Gastrocnemius medialis (tissue), 4 donors: ENCODE results near the gene ADARB1. TPM values are rescaled to one million over a fixed set of nuclear protein-coding genes. Genes with fewer than 3 reads are reported as not detected.

Experiments used
- ATAC-seq, 2 donors: fragments of 150-250 bp; one replicate each; pipeline ENCODE4 v1.9.1; 2016
- DNase-seq, 2 donors: peaks; one replicate each; pipeline ENCODE4 v3.0.0-alpha.2; 2019
- H3K27ac ChIP-seq, 4 donors: fragments of 200-600 bp; sonication (generic); 1 replicate in 1 of 4; 2 replicates in 3 of 4; pipeline ENCODE4 v1.5.1; 2016 to 2018; ENCODE audit warnings: mild to moderate bottlenecking in 2 of 4, moderate library complexity in 1 of 4
- H3K27me3 ChIP-seq, 3 donors: fragments of 200-600 bp; sonication (generic) in 2 of 3; 1 replicate in 1 of 3; 2 replicates in 2 of 3; pipeline versions ENCODE4 v1.5.1 to v1.6.0; 2016 to 2019; ENCODE audit warnings: mild to moderate bottlenecking in 1 of 3, moderate library complexity in 1 of 3
- H3K36me3 ChIP-seq, 2 donors: fragments of 200-600 bp; sonication (generic) in 1 of 2; one replicate each; pipeline ENCODE4 v1.5.1; 2017 to 2018
- H3K4me1 ChIP-seq, 2 donors: fragments of 200-600 bp; sonication (generic) in 1 of 2; one replicate each; pipeline ENCODE4 v1.5.1; 2016 to 2017; ENCODE audit warnings: mild to moderate bottlenecking in 2 of 2
- H3K4me3 ChIP-seq, 4 donors: fragments of 200-600 bp; sonication (generic) in 3 of 4; 1 replicate in 1 of 4; 2 replicates in 3 of 4; pipeline ENCODE4 v1.5.1; 2016 to 2019; ENCODE audit warnings: mild to moderate bottlenecking in 2 of 4
- H3K9me3 ChIP-seq, 3 donors: fragments of 200-600 bp; sonication (generic) in 2 of 3; 1 replicate in 1 of 3; 2 replicates in 2 of 3; pipeline ENCODE4 v1.5.1; 2016 to 2019
- CTCF ChIP-seq, 5 experiments: fragments of 450-650 bp in 3 of 5; fragments of 200-600 bp in 2 of 5; sonication (generic) in 2 of 5; IDR thresholded peaks in 4 of 5; conservative IDR thresholded peaks in 1 of 5; 1 replicate in 4 of 5; 2 replicates in 1 of 5; pipeline ENCODE4 v1.5.1; 2016 to 2019; ENCODE audit warnings: antibody characterized with exemption in 5 of 5, mild to moderate bottlenecking in 3 of 5, moderate library complexity in 3 of 5
- POLR2A ChIP-seq, 2 donors: fragments of 450-650 bp; IDR thresholded peaks; one replicate each; pipeline ENCODE4 v1.6.1; 2017; ENCODE audit warnings: antibody characterized with exemption in 2 of 2, mild to moderate bottlenecking in 2 of 2, moderate library complexity in 2 of 2
- in situ Hi-C, 4 donors: fragments of 200-750 bp; cut with MboI; loops; one replicate each; pipeline versions ENCODE4 v1.15.0 to v1.8.0; 2017; ENCODE audit warnings: low sequenced_read_pairs in 4 of 4
- intact Hi-C: fragments of 100-400 bp; cut with DNase I; formaldehyde crosslinking; loops from one replicate; pipeline ENCODE4 v1.15.1; 2023; ENCODE audit warnings: low total_unique reads
- total RNA-seq, 4 donors: library from RNA; depleted of rRNA; stranded (reverse); fragments of >200 nt; gene quantifications; one replicate each; pipeline versions ENCODE4 v1.1.0 to v1.2.3, GENCODE V29; 2016

ADARB1 gene
- total RNA-seq, 4 donors from 2014 or later = 5.9 to 11.5 (median 6.9) TPM

GRCh38 chr21:45045481-45045880, 28.9 kb upstream of the ADARB1 start:
- Histone ChIP-seq H3K9me3 (peaks cover 0 to 6% (median 0%) of the 10 kb centered on the region in 3 donors), H3K27me3 (no peaks in the 10 kb centered on the region), H3K36me3 (no peaks in the 10 kb centered on the region), H3K4me1 (peaks cover 29 to 30% of the 10 kb centered on the region in 2 donors), H3K27ac (peak overlapping the region; percentile 36 to 75 (median 58)), H3K4me3 (no peak overlapping the region)
- intact Hi-C loops = loop anchor here (1.0 to 2.0 kb wide), 2 partner anchors 29 to 83 kb away; partner anchors contain the start of gene ADARB1
- in situ Hi-C loops = loop anchor here in 2 of 4 donors (5.0 to 10.0 kb wide), 3 partner anchors 89 to 98 kb away; no protein-coding TSS in a partner anchor
- TF ChIP-seq POLR2A (IDR thresholded peaks at IDR 0.05) = no peak
- peak in 2 of 5 experiments; percentile 15 to 35 for TF ChIP-seq CTCF (IDR thresholded peaks at IDR 0.05 in 4 of 5, conservative IDR thresholded peaks at IDR 0.05 in 1 of 5)
- DNase-seq (peak; percentile 62 to 90), ATAC-seq (peak; percentile 64)

GRCh38 chr21:45047257-45047656, 27.1 kb upstream of the ADARB1 start:
- peaks cover 32 to 33% of the 10 kb centered on the region in 2 donors for H3K4me1 ChIP-seq
- TF ChIP-seq CTCF (IDR thresholded peaks at IDR 0.05 in 4 of 5, conservative IDR thresholded peaks at IDR 0.05 in 1 of 5) = no peak
- TF ChIP-seq POLR2A (IDR thresholded peaks at IDR 0.05) = no peak
- DNase-seq (no peak), ATAC-seq (no peak)
- H3K27ac ChIP-seq = peak overlapping the region in 2 of 4 donors; percentile 3 to 93
- H3K9me3 ChIP-seq = peaks cover 0 to 6% (median 0%) of the 10 kb centered on the region in 3 donors
- H3K27me3 ChIP-seq = no peaks in the 10 kb centered on the region
- no peak overlapping the region for H3K4me3 ChIP-seq
- in situ Hi-C loops = loop anchor here in 2 of 4 donors (5.0 to 10.0 kb wide), 3 partner anchors 88 to 100 kb away; no protein-coding TSS in a partner anchor
- H3K36me3 ChIP-seq = no peaks in the 10 kb centered on the region
- intact Hi-C loops = no loop called here

GRCh38 chr21:45048026-45048698, 26.2 kb upstream of the ADARB1 start:
- peak overlapping the region; percentile 43 to 93 (median 92) for H3K27ac ChIP-seq
- in situ Hi-C loops = loop anchor here in 2 of 4 donors (5.0 to 10.0 kb wide), 3 partner anchors 87 to 101 kb away; no protein-coding TSS in a partner anchor

GRCh38 chr21:45048968-45049367, 25.4 kb upstream of the ADARB1 start:
- in situ Hi-C loops = loop anchor here in 2 of 4 donors (5.0 to 10.0 kb wide), 3 partner anchors 86 to 102 kb away; no protein-coding TSS in a partner anchor

More at GRCh38 chr21:45048026-45048698, 26.2 kb upstream of the ADARB1 start:
- peaks cover 0 to 6% (median 0%) of the 10 kb centered on the region in 3 donors for H3K9me3 ChIP-seq
- DNase-seq (no peak), ATAC-seq (no peak)
- no peak overlapping the region for H3K4me3 ChIP-seq
- H3K4me1 ChIP-seq = peaks cover 34 to 39% of the 10 kb centered on the region in 2 donors
- no peaks in the 10 kb centered on the region for H3K36me3 ChIP-seq
- TF ChIP-seq CTCF (IDR thresholded peaks at IDR 0.05 in 4 of 5, conservative IDR thresholded peaks at IDR 0.05 in 1 of 5) (no peak), POLR2A (IDR thresholded peaks at IDR 0.05) (no peak)
- intact Hi-C loops = no loop called here
- H3K27me3 ChIP-seq = no peaks in the 10 kb centered on the region

More at GRCh38 chr21:45048968-45049367, 25.4 kb upstream of the ADARB1 start:
- no peaks in the 10 kb centered on the region for H3K36me3 ChIP-seq
- intact Hi-C loops = no loop called here
- peaks cover 0 to 6% (median 0%) of the 10 kb centered on the region in 3 donors for H3K9me3 ChIP-seq
- TF ChIP-seq CTCF (IDR thresholded peaks at IDR 0.05 in 4 of 5, conservative IDR thresholded peaks at IDR 0.05 in 1 of 5) (no peak), POLR2A (IDR thresholded peaks at IDR 0.05) (no peak)
- ATAC-seq (no peak), DNase-seq (peak in 1 of 2 donors; percentile 12)
- H3K4me1 ChIP-seq = peaks cover 36 to 47% of the 10 kb centered on the region in 2 donors
- H3K27ac ChIP-seq = peak overlapping the region; percentile 27 to 93 (median 92)
- H3K27me3 ChIP-seq = no peaks in the 10 kb centered on the region
- H3K4me3 ChIP-seq = no peak overlapping the region
